22Rv1 (cell line): ENCODE measurements around the gene IGLON5.
A peak's percentile ranks its signal among the peaks of the same experiment; 100 is the strongest.

ENCODE experiments used
- H3K27ac ChIP-seq: fragments of 450-650 bp; 2 replicates; pipeline ENCODE4 v1.5.1; 2017
- ZFX ChIP-seq: fragments of 450-650 bp; IDR thresholded peaks from 2 replicates; pipeline ENCODE4 v1.6.1; 2017; ENCODE audit warnings: antibody characterized with exemption, borderline replicate concordance
- TF ChIP-seq, protein P1 (sequence below): fragments of 450-650 bp; IDR thresholded peaks from 2 replicates; pipeline ENCODE4 v1.5.1; 2017; ENCODE audit warnings: mild to moderate bottlenecking

The IGLON5 gene

DNA sequence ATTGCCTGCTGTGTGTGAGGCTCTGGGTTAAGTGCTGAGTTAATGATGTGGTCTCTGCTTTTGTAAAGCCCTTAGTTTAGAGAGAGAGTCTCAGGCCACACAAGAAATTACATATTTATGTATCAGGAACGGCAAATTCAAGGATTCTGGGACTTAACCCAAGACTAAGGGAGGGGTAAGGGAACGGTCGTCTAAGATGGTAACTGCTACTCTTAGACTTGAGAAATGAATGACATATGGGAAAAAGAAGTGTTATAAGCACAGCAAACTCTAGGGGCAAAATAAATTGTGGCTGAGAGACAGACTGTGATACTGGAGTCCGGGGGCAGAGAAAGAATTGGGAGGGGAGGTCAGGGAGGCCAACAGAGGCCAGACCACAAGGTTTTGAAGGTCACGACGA lies 20.3 kb downstream of the IGLON5 start:
- TF ChIP-seq, protein P1, sequence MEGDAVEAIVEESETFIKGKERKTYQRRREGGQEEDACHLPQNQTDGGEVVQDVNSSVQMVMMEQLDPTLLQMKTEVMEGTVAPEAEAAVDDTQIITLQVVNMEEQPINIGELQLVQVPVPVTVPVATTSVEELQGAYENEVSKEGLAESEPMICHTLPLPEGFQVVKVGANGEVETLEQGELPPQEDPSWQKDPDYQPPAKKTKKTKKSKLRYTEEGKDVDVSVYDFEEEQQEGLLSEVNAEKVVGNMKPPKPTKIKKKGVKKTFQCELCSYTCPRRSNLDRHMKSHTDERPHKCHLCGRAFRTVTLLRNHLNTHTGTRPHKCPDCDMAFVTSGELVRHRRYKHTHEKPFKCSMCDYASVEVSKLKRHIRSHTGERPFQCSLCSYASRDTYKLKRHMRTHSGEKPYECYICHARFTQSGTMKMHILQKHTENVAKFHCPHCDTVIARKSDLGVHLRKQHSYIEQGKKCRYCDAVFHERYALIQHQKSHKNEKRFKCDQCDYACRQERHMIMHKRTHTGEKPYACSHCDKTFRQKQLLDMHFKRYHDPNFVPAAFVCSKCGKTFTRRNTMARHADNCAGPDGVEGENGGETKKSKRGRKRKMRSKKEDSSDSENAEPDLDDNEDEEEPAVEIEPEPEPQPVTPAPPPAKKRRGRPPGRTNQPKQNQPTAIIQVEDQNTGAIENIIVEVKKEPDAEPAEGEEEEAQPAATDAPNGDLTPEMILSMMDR = no peak
- no peak for TF ChIP-seq ZFX
- H3K27ac ChIP-seq = no peak overlapping the region

DNA sequence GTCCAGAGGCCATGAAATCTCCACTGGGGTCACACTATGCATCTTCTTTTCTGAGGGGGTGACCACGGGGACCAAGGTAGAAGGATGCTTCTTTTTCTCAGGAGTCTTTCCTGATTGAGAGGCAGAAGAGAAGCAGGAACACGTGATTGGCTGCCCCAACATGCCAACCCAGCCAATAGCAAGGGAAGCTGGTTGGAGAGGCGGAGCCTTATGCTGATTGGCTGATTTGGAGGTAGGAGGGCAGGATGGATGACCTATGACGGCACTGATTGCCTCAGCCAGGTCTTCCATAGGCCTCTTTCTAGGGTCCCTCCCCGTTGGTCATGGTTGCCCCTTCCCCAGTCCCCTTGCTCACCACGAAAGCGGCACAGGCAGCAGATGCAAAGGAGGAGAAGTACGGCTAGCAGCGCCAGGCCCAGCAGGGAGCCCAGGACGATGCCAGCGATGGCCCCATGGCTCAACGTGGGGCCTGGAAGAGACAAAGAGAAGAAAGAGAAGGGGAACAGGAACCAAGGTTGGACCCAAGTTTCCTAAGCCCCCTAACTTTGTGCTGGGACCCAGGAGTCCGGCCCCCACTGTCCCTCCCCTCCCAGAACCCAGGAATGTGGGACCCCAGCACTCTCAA lies 22.5 kb downstream of the IGLON5 start:
- TF ChIP-seq, protein P1 = no peak
- no peak for TF ChIP-seq ZFX
- H3K27ac ChIP-seq = no peak overlapping the region

DNA sequence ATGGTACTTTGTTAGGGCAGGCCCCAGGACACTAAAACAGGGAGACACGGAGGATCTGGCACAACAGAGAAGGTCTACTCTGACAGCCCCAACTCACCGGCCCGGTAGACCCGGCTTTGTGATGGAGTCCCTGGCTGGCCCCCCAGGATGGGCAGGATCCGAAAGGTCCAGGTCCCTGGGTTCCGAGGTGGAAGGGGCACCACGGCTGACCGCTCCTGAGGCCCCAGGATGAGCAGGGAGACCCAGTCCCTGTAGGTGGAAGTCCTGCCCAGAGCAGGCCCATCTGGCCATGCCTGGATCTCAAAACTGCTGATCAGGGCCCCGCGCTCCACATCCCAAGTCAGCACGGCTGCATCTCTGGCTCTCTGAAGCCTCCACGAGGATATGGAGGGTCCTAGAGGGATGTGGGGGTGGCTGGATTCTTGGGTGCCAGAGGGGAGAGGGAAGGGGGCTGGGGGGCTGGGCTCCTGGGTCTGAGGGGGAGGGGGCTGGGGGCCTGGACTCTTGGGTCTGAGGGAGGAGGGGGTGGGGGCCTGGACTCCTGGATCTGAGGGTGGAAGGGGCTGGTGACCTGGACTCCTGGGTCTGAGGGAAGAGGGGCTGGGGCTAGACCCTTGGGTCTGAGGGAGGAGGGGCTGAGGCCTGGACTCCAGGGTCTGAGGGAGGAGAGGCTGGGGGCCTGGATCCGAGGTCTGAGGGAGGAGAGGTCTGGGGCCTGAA lies 25.9 kb downstream of the IGLON5 start:
- no peak overlapping the region for H3K27ac ChIP-seq
- TF ChIP-seq, protein P1 = no peak
- TF ChIP-seq ZFX = no peak

DNA sequence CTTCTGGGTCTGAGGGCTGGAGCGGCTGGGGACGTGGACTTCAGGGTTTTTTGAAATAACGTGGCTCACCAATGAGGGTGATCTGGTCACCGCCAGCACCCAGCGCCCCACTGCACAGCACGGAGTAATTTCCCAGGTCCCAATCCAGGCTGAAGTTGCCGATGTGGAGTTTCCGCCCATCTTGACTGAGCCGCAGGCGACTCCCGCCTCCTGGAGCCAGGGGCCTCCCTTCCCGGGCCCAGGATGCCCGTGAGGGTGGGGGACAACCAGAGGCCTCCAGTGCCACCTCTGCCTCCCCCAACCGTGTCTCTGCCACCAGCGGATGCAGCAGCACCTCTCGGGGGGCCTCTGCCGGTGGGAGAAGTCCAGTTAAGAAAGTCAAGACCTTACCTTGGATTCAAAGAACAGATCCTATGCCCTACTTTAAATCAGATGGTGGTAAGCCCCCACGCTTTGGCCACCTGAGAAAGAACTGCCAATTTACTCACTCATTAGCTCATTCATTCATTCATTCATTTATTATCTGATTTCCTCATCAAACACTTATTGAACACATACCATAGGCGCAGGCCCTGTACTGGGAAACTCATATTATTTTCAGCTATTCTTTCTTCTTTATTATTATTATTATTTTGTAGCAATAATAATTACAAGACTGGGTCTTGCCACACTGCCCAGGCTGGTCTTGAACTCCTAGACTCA lies 26.6 kb downstream of the IGLON5 start:
- TF ChIP-seq ZFX = no peak
- TF ChIP-seq, protein P1 = no peak
- H3K27ac ChIP-seq = no peak overlapping the region; the same call in 1 of the 2 replicates

DNA sequence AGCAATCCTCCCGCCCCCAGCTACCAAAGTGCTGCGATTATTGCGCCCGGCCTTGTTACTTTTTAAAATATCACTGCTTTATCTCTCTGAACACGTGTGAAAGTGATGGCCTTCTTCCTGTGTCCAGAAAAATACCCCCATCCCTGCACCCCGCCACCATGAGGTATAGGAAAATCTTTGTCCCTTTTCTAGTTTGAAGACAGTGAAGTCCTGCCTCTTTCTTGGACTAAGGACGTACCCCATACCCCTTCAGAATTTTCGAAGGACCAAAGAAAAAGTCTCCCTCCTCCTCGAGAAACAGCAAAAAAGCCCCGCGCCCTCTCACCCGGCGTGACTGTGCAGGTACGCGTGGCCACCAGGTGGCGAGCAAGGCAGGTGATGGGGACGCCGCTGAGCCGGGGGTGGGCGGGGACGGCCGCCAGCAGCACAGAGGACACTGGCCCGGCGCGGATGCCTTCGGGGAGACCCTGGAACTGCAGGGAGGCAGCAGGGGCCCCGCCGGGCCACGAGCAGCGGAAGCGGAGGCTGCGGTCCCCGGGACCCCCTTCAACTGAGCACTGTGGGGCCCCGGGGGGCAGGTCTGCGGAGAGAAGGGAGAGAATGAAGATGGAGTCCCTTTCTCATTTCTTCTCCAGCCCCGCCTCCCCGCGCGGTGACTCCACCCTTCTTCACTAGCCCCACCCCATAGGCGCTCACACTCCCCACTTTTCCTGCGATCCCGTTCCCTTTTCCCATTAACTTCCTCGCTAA lies 27.3 kb downstream of the IGLON5 start:
- TF ChIP-seq ZFX = no peak
- TF ChIP-seq, protein P1 = peak; percentile 96
- peak overlapping the region; percentile 86 for H3K27ac ChIP-seq

DNA sequence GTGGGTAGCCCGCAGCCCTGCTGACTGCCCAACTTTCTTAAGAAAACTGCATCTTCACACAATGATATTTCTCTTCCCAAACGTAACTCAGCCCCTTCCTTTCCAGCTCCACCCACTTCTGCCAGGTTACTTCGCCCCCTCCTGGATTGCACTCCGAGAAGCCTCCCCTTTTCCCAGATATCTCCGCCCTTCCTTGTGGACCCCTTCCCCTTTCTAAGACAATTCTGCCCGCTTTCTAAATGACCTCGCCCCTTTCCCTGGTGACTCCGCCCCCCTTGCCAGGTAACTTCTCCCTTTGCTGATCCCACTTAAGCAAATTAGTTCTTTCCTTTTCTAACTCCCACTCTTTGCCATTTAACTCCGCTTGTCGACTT lies 27.9 kb downstream of the IGLON5 start:
- no peak for TF ChIP-seq ZFX
- TF ChIP-seq, protein P1 = no peak
- H3K27ac ChIP-seq = peak overlapping the region; percentile 86
